HEK293T (cell line): ENCODE measurements around the gene RNF32.

Experiments
- BHLHE40 ChIP-seq: fragments of 450-650 bp; IDR thresholded peaks from 2 replicates; pipeline ENCODE4 v1.6.1; 2016; ENCODE audit warnings: mild to moderate bottlenecking, moderate library complexity, borderline replicate concordance
- CTBP1 ChIP-seq: fragments of 450-650 bp; IDR thresholded peaks from 2 replicates; pipeline ENCODE4 v1.6.1; 2016; ENCODE audit warnings: borderline replicate concordance
- FOXA1 ChIP-seq: fragments of 450-650 bp; IDR thresholded peaks from 2 replicates; pipeline ENCODE4 v1.6.1; 2016; ENCODE audit warnings: mild to moderate bottlenecking
- FOXK2 ChIP-seq: fragments of 450-650 bp; IDR thresholded peaks from 2 replicates; pipeline ENCODE4 v1.6.1; 2016; ENCODE audit warnings: mild to moderate bottlenecking
- FOXM1 ChIP-seq: fragments of 450-650 bp; IDR thresholded peaks from 2 replicates; pipeline ENCODE4 v1.6.1; 2017; ENCODE audit warnings: mild to moderate bottlenecking, borderline replicate concordance
- HDGF ChIP-seq: fragments of 450-650 bp; IDR thresholded peaks from 2 replicates; pipeline ENCODE4 v1.6.1; 2017; ENCODE audit warnings: antibody characterized with exemption, borderline replicate concordance
- L3MBTL2 ChIP-seq: fragments of 450-650 bp; conservative IDR thresholded peaks from 2 replicates; pipeline ENCODE4 v1.6.1; 2016; ENCODE audit warnings: mild to moderate bottlenecking
- SP1 ChIP-seq: fragments of 450-650 bp; IDR thresholded peaks from 2 replicates; pipeline ENCODE4 v1.6.1; 2017
- SUZ12 ChIP-seq: fragments of 450-650 bp; IDR thresholded peaks from 2 replicates; pipeline ENCODE4 v1.6.1; 2016; ENCODE audit warnings: mild to moderate bottlenecking

DNA sequence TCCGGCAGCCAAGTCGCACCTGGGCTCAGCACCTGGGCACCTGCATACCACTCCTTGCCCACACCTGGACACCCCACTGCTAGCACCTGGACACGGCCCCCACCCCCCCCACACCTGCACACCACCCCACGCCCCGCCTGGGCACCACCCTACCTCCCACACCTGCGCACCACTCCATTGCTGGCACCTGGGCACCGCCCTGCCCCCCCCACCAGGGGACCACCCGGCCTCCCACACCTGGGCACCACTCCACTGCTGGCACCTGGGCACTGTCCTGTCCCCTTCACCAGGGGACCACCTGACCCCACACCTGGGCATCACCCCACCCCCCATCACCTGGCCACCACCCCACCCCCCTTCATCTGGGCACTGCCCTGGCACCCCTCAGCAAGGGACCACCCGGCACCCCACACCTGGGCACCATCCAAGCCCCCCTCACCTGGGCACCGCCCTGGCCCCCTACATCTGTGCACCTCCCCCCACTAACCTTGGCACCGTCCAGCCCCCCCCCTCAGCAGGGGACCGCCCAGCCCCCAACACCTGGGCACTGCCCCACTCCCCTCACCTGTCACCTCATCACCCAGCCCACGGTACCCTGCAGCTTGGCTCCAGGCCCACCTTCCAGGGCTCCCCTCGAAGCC lies 33.8 kb upstream of the RNF32 start:
- TF ChIP-seq FOXA1: no peak
- TF ChIP-seq SP1: no peak
- no peak for TF ChIP-seq FOXK2
- TF ChIP-seq SUZ12: no peak
- TF ChIP-seq FOXM1: no peak
- no peak for TF ChIP-seq BHLHE40
- no peak for TF ChIP-seq CTBP1
- TF ChIP-seq HDGF: no peak
- no peak for TF ChIP-seq L3MBTL2
